Measurements from ENCODE around the gene MYH2. TPM values are rescaled to one million over a fixed set of nuclear protein-coding genes. Genes with fewer than 3 reads are reported as not detected.
A peak's percentile ranks its signal among the peaks of the same experiment; 100 is the strongest.
"Not testable (repeated sequence)": the region's sequence is repeated elsewhere in the genome, so short reads cannot be mapped to it uniquely, and the experiment has no call there.

The MYH2 gene
- total RNA-seq (2014; rRNA removed; shearing (Covaris generic)): not detected in 2 replicates

DNA sequence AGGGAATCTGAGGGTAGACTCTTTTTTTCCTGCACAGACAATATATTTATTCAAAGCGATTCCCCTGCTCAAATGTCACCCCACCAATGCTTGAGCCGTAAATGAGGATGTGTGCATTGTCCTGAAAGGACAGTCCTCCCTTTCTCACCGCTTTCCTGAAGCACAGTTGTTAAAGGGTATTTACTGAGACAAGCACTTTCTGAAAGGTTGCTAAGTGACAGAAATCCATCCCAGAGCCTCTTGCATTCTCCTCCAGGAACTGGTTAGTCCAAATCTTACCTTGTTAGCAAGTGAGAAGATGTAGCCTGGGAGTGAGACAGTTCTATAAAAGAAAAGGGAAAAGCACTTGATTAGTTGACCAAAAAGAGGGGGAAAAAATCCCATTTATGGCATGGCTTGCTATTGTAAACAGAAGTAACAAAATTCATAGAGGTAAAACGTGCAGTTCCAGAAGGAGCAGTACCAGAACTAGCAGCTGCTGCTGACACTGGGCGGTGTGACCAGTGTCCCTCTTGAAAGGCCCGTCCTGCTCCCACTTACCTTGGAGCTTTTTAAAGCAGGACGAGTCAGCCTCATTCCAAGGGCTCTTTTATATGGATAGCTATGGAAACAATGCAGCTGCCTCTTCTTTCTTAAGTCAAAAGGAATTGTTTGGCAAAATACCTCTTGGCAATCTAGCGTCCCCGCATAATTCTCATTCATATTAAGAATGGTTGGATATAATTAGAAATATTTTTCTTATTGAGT, at the start of gene MYH2:
Gene MYH2, minus strand, starts transcription at position 563 of the 747 bp plus-strand sequence. CDS start 1,738 bp downstream, outside the sequence.
- no peak for DNase-seq (ENCODE audit: low read depth)

DNA sequence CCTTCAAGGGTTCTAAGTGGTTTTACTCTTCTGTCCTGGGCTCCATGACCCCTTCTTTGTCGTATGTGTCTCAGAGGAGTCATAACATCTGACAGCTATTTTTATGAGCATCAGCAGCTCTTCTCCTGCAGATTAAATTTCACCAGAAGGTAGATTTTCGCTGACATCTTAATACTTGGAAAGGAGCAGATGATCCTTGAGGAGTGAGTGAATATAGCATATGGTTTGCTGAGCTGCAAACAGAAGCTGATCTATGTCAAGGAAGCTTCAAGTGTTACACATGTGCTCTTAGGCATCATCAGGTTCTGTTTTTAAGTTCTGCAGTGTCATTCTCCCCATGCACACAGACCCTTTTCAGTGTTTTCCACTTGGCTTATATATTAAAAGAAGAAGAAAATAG, 49.2 kb upstream of the MYH2 start:
- no peak for DNase-seq (ENCODE audit: low read depth)

DNA sequence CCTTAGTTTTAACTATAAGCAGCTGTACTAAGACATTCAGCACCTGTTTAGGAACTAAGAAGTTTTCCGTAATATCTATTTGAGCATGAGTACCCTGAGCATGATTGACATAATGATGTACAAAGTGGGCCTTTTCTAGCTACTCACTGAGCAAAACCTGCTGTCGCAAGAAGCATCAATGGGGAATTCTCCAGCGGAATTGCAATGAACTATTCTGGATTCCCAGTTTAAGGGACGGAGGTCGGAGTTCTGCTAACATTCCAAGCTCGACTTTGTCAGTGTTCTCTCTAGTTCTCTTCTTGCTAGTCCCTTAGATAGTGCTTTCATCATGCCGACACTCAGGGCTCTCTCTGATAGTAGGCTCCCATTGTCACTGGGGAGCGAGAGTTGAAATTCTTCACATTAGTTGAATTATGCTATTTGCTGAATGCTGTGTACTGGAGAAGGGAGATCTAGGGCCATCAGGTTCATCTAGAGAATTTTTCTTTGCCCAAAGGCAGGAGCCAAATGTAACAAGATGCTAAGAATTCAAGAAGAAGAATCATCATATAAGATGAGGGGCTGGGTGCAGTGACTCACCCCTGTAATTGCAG, 40.2 kb upstream of the MYH2 start:
- DNase-seq (ENCODE audit: low read depth): no peak

DNA sequence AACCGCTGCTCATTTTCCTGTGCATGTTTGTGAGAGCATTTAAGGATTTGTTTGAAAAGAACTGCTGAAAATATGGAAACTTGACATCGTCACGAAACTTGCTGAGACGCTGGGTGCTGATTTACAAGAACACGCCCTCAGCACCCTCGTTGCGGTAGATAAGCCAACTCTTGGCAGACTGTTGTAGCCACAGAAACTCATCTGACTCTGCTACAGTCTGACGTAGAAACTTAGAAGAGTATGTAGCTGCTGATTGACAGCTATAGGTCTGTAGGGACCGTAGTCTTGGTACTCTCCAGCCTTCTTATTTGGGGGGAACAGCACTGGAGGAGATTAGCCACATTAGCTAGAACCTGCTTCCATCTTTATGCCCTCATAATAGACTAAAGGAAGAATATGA, 36.1 kb upstream of the MYH2 start:
- peak; percentile 1 for DNase-seq (ENCODE audit: low read depth)

DNA sequence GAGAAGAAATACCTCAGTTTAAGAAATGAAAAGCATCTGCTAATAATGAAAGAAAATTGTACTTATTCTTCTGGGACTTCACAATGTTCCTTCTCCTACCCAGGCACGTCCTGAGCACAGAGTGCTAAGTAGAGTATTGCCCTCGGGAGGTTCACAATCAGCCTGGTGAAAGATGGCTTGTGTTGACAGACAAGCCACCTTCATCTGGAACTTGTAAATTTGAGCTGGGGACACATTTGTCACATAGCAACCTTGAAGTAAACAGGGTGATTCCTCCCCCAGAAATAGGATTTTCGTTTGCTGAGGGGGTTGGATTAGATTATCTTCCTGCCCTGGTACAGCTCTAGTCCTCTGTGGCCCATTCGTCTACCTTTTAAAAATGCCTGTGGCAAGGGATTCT, 34.4 kb upstream of the MYH2 start:
- DNase-seq (ENCODE audit: low read depth): no peak

DNA sequence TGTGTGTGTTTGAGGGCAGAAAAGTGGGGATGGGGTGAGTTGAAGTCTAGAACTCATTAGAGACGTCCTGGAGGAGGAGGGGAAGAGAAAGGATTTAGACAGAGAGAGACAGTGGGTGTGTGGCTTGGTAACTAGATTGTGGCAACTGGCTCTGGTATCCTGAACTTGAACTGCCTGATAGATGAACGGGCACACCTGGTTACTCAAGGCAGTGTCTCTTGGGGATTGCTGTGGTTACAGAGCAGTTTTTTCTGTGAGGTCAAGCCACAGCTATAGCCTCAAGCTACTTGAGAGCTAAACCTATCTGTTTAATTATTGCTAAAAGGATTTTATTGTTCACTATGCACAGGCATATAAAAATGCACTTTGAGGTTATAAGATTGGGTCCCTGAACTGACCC, 29.8 kb upstream of the MYH2 start:
- no peak for DNase-seq (ENCODE audit: low read depth)

DNA sequence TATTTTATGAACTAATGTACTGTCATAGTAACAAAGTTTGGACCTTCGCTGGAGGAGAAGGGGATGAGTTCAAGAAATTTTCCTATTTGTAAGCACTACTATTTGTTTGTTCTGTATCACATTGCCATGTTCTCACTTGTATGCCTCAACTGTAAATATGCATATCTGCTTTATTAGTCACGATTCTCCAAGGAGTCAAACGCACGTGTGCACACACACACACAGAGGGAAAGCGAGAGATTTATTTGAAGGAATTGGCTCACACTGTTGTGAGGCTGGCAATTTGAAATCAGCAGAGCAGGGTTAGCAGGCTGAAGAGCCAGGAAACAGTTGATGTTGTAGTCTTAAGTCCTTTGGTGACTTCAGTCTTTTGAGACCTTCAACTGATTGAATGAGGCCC, 24.9 kb upstream of the MYH2 start:
- no peak for DNase-seq (ENCODE audit: low read depth)

DNA sequence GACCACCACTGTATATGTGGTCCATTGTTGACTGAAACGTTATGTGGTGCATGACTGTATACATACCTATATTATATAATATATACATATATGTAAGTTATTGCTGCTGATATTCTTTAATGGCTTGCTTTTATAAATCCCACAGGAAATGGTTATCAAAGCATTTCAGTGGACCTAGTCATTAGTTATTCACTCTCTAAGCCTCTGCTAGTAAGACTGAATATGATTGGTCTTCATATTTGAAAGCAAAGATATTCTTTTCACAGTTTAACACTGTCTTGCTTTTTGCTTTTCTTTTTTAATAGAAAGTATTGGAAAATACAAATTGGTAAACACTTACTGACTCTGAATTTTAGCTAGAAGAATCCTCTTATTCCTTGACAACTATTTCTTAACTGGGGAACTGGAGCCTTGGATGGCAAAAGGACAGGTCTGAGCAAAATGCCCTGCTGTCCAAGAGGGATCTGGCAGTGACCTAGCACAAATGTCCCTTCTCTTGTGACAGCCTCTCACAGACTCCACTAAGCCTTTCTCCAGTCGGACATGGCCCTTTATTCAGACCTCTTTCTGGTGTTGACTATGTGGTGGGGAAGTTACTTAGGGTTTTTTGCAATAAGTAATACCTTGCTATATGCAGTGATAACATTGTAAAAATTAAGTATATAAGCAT, 14.7 kb upstream of the MYH2 start:
- no peak for DNase-seq (ENCODE audit: low read depth)

DNA sequence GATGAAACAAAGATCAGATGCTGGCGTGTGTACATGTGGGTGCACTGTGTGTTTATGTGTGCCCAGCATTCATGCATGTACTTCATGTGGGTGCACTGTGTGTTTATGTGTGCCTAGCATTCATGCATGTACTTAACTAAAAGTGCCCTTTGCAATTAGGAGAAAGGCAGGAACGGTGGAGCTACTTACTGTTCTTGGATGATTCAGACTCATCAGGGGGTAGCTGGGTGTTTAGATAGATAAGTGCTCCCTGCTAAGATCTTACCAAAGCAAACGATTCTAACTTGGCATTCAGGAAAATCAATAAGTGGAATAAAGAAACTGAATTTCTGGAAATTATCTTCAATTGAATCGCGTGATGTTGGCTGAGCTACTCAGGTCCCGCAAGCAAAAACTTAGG, 8.6 kb upstream of the MYH2 start:
- DNase-seq (ENCODE audit: low read depth): no peak

DNA sequence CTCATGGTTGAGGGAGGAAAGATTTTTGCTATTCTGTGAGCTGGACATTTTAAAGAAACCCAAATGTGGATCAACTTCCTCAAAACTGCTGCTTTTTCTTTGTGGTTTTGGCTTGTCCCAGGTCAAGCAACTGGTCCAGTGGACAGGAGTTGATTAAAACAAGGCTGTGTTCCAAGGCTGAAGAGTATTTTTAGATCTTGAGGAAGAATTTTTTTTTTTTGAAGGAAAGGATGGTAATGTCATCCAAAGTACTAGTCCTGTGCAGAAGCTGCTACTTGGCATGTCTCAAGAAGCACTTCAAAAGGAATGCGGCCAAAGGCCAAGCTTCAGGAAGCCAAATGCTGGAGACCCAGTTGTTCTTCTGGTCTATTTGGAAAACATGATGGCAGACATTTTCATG, 8.0 kb upstream of the MYH2 start:
- DNase-seq (ENCODE audit: low read depth): peak; percentile 11

DNA sequence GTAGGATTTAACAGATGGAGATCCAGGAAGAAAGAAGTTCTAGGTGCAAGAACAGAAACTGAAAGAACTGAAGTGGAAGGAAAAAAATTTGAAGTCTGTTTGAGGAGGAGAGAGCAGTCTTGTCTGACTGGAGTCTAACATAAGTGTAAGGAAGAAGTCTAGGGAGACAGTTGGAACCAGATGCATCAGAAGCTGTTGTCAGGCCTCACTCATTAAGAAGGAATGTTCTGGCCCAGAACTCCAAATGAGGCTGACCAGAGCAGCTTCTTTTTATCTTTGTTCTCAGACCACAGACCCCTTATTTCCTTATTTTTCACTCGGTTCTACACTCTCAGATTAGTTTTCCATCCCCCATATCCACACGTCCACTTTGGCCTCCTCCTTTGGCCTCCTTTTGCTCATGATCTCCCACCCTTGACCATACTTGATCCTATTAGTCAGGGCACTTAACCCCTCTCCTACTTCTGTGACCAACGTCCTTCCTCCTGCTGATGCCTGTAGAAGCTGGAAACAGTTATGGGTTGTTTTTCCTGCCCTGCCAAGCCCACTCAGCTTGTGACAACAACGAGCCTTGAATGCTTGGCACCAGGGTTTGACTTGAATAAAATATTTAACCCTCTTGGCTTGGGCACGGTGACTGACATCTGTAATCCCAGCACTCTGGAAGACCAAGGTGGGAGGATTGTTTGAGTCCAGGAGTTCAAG, 7.0 kb upstream of the MYH2 start:
- peak; percentile 3 for DNase-seq (ENCODE audit: low read depth)

DNA sequence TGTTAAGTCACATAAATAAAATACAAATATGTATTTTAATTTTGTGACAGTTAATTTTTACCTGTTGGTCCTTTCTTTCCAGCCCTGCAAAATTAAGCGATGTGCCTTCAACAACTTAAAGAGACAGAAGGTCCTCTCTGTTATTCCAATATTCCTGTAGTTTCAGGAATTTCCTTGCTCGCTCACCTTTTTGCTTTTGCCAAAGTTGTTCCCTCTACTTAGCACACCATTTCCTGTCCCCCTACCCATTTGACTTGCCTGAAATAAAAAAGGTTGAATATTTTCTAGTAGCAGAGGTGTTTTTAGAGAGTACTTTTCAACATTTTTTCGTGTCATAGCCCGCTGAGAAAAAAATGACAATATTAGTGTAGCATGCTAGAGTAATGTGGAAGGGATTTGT, 556 bp upstream of the MYH2 start:
- no peak for DNase-seq (ENCODE audit: low read depth)

DNA sequence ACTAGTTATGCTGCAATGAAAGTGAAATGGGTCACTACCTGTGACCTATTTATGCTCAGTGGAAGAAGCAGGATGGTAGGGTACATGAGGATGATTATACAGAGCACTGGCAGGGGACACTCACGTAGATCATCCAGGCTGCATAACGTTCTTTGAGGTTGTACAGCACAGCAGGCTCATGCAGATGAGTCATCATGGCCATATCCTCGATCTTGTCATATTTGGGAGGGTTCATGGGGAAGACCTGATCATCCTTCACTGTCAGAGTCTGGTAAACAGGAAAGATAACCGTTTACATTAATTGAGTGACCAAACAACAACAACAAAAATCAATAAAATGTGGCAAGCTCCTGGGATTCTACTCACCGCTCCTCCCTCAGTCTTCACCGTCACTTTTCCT, 2.1 kb downstream of the MYH2 start:
- peak; percentile 9 for DNase-seq (ENCODE audit: low read depth)

DNA sequence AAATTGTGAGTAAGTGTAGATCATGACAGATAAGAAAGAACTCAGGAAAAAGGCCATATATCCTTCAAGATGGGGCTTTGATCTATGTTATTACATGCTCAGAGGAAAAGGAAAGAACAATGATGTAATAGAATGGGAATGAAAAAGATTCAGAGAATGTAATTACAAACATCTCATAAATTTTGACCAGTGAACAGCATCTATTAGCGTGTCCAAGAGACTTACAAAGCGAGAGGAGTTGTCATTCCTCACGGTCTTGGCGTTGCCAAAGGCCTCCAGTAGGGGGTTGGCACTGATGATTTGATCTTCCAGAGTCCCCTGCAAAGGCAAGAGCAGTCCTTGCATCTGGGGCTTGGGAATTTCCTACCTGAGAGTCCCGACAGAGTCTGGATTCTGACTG, 6.0 kb downstream of the MYH2 start:
- not testable (repeated sequence) for DNase-seq (ENCODE audit: low read depth)

DNA sequence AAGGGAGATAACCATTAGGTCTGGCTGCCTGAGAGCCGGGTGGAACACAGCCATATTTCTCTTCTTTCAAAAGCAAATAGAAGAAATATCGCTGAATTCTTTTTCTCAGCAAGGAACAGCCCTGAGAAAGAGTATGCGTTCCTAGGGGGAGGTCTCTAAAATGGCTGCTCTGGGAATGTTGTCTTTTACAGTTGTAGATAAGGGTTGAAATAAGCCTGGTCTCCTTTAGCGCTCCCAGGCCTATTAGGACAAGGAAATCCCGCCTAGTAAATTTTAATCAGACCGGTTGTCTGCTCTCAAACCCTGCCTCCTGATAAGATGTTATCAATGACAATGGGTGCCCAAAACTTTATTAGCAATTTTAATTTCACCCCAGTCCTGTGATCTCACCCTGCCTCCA, 8.3 kb downstream of the MYH2 start:
- not testable (repeated sequence) for DNase-seq (ENCODE audit: low read depth)

DNA sequence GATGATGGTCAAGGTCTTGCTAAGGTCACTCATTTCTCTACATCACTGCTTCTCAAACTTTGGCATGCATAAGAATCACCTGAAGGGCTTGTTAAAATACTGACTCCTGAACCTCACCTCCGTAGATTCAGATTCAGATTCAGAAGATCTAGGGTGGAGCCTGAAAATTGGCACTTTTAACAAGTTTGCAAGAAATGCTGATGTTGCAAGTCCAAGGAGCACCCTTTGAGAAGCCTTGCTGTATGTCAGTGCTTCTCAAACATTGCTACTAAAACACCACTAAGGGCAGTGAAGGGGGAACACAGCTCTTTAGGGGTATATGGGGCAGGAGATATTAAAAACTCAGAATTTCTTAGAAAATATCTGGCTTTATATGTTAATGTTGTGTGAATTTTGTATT, 17.4 kb downstream of the MYH2 start:
- DNase-seq (ENCODE audit: low read depth): no peak

DNA sequence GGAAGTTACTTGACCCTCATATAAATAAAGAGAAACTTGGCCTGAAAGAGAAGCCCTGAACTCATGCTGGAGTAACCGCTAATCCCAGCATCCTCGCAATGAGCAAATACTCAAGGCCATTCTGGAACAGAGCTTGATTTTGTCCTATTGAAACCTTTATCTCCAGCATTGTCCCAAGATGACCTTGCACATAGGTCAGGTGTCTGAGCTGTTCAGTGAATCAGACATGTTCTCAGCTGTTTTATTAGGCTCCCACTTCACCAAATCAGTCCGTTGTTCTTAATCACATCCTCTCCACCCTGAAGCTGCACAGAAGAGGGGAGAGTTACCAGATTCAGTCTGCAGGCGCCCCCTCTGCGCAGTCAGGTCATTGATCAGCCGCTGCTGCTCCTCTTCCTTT, 22.0 kb downstream of the MYH2 start:
- no peak for DNase-seq (ENCODE audit: low read depth)

DNA sequence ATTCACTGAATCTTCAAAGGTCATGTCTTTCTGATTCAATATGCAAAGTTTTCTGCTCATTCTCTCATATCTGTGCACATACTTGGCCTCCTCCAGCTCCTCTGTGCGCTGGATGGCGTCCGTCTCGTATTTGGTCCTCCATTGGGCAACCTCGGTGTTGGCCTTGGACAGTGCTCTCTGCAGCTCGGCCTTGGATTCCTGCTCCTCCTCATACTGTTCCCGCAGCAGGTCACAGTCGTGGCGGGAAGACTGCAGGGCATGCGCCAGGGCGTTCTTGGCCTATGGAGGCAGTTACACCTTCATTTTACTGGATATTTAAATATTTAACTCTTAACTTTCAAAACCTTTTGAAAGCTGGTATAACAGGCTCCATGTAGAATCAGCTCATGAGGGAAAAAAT, 22.9 kb downstream of the MYH2 start:
- DNase-seq (ENCODE audit: low read depth): no peak

DNA sequence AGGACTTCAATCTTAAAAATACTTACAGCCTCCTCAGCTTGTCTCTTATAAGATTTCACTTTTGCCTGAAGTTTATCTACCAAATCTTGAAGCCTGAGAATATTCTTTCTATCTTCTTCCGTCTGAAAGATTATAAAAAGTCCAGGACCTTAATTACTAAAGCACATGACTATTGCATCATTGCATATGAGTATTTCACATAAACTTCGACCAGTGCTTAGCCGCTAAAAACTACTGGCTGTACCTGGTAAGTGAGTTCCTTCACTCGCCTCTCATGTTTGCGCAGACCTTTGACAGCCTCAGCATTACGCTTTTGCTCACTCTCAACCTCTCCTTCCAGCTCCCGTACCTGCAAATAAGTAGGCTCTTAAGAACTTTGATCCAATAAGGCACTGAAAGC, 26.4 kb downstream of the MYH2 start:
- no peak for DNase-seq (ENCODE audit: low read depth)

DNA sequence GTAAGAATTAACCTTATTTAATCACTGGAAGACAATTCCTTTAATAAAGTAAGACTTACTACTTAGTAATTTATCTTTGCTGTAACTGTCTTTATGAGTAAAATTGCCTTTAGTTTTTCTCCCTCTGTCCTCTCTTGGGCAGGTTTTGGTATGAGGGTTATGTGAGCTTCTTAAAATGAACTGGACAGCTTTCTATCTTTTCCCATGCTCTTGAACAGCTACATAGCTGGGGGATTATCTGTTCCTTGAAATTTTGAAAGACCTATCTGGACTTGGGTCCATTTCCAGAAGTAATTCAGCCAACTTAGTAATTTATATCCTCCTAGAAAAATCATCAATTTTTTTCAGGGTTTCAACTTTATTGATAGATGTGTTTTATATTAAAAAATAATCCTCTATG, 27.5 kb downstream of the MYH2 start:
- DNase-seq (ENCODE audit: low read depth): no peak

DNA sequence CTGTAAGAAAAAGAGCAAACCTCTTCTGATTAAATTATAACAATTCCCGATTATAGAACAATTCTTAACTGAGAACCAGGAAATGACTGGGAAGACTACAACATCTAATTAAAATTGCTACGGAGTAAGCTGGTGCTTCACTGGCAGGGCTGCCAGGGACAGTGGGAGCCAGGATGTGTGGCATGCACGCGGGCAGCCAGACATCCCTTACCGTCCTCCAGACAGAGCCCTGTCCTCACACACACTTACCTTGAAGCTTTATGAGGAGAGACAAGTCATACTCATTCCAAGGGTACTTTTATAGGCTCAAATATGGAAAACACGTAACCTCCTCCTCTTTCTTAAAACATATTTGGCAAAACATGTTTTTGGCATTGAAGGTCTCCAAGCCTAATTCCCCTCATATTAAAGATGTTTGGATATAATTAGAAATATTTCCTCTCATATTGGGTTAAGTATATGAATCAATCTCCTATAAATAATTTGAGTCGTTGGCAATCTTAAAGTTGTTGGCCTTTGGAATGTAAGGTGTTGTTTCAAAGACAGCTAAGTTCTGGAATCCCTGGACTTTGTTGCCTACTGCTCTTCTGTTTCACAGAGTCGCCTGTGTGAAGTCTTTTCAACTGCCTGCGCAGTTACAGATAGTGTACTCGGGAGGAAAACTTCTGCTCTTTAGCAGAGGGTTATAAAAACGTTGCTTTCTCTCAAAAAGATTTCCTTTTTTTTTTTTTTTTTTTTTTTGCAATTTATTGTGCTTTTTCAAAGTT, 31.0 kb downstream of the MYH2 start, which contains the start of gene MYH1:
Gene MYH1, minus strand, starts transcription at position 272 of the 767 bp plus-strand sequence. CDS start 1,900 bp downstream, outside the sequence.
- no peak for DNase-seq (ENCODE audit: low read depth)

DNA sequence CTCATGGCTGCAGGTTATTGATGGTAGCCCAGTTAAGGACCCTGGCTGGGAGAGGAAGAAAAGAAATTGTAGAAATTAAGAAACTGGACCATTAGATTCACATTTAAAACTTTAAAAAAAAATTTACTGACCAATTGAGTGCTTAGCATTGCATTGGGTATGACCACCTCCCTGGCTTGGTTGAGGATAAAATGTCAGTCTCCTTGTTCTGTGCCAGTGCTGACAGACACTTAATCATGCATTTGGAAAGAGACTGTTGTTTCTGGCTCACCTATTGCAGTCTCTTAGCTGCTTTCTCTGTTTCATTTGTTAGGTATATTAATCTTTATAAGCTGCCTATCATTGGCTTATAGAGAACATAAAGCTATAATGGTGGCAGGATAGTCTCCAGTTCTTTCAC, 32.8 kb downstream of the MYH2 start:
- no peak for DNase-seq (ENCODE audit: low read depth)
